ENCODE measurements around the gene ZFHX3.

DNA sequence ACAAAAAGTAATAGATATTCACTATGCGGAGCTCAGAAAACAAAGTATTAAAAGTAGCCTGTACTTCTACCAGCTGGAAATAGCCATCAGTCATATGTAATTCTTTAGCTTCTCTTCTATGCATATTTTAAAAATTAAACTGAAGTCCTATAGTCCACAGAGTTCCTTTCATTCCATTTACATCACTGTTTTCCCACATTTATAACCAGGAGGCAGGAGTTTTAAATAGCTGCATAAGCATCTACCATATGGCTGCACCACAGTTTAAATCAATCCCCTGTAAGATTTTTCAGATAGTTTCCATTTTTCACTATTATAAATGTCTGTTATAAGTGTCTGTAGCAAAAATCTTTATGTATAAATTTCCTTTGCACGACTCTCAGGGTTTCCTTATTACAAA is 45.1 kb downstream of the ZFHX3 start:
- no peak for TF ChIP-seq CTCF (IDR thresholded peaks at IDR 0.05 in 8 of 11, conservative IDR thresholded peaks at IDR 0.05 in 3 of 11)
- TF ChIP-seq POLR2AphosphoS5 (IDR thresholded peaks at IDR 0.05) = no peak
